ENCODE measurements around the gene HMGCS1.
"Not testable (repeated sequence)": the region's sequence is repeated elsewhere in the genome, so short reads cannot be mapped to it uniquely, and the experiment has no call there.

Gene HMGCS1

GRCh38 chr5:43270645-43271044 lies 42.6 kb downstream of the HMGCS1 start:
- DNase-seq = no peak

DNA sequence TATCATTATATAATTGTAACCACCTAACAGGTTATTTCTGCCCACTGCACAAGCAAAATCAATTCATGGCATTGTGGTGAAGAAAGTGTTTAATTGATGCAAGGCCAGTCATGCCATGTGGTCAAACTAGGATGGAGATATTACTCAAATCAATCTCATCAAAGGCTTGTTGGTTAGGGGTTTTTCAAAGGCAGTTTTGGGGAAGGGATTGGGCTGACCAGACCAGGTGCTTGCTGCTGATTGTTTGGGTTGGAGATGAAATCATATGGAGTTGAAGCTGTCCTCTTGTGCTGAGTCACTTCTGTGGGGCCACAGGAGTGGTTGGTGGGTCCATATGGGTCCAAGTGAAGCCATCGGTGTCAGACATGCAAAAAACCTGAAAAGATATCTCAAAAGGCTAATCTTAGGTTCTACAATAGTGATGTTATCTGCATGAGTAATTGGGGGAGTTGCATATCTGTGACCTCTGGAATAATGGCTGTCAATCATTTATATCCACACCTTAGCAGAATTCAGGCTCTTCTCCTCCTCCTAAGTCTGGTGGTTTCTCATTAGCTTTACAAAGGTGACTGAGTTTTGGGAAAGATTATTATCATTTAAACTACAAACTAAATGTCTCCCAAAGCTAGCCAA lies 44.9 kb downstream of the HMGCS1 start:
- DNase-seq = no peak

DNA sequence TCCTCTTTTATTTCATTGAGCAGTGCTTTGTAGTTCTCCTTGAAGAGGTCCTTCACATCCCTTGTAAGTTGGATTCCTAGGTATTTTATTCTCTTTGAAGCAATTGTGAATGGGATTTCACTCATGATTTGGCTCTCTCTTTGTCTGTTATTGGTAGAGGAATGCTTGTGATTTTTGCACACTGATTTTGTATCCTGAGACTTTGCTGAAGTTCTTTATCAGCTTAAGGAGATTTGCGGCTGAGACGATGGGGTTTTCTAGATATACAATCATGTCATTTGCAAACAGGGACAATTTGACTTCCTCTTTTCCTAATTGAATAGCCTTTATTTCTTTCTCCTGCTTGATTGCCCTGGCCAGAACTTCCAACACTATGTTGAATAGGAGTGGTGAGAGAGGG lies 50.9 kb downstream of the HMGCS1 start:
- DNase-seq = not testable (repeated sequence)

DNA sequence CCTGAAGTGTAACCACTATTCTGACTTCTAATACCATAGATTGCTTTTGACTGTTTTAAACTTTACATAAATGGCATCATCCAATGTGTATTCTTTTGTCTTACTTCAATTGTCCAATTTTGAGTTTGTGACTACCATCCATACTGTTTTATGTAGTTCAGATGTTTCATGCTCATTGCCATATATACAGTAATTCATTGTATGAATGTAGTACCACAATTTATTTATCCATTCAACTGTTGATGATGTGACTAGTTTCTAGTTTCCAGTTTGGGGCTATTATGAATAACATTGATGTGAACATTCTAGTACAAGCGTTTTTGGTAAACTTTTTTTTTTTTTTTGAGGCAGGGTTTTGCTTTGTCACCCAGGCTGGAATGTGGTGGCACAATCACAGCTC lies 55.1 kb downstream of the HMGCS1 start:
- DNase-seq = no peak

DNA sequence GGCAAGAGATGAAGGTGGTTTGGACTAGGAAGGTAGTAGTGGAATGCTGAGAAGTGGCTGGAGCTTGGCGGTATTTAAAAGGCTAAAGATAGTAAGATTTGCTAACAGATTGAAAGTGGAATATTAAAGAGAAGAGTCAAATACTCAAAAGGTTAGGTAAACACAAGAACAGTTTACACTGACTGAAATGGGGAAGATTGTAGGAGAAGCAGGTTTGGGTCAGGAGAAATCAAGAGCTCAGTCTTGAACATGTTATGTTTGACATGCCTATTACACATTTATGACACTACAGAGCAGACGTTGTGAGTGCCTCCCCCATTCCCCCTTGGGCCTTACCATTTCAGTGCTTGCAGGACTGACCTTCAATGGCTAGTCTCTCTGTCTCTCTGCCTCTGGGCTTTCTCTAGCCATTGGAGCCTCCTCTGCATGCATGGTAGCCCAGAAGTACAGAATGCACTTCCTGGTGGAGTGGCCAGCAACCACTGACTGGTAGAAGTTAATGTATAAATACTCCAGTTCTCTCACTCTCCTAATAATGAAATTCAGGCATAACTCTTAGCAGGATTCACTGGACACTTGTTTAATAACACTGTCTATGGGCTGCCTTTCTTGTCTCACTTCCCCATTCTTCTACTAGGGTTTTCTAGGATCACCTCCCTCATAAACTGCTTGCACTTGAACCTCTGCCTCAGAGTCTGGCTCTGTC lies 56.8 kb downstream of the HMGCS1 start:
- no peak for DNase-seq

DNA sequence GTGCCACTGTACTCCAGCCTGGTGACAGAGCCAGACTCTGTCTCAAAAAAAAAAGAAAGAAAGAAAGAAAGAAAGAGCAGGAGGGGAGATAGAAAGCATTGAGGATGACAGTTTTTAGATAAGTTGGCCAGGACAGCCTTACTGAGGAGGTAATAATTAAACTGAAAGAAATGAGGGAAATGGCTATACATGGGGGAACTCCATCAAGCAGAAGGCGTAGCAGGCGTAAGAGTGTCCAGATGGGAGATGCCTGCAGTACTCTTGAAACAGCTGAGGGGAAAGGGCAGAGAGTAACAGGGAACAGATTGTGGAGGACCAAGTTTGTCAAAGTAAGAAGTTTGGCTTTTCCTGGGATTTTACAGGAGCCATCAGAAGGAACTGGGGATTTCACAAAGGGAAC lies 57.5 kb downstream of the HMGCS1 start:
- no peak for DNase-seq

- DNase-seq = no peak
Measured at GRCh38 chr5:43251754-43252153, 61.5 kb downstream of the HMGCS1 start.

DNA sequence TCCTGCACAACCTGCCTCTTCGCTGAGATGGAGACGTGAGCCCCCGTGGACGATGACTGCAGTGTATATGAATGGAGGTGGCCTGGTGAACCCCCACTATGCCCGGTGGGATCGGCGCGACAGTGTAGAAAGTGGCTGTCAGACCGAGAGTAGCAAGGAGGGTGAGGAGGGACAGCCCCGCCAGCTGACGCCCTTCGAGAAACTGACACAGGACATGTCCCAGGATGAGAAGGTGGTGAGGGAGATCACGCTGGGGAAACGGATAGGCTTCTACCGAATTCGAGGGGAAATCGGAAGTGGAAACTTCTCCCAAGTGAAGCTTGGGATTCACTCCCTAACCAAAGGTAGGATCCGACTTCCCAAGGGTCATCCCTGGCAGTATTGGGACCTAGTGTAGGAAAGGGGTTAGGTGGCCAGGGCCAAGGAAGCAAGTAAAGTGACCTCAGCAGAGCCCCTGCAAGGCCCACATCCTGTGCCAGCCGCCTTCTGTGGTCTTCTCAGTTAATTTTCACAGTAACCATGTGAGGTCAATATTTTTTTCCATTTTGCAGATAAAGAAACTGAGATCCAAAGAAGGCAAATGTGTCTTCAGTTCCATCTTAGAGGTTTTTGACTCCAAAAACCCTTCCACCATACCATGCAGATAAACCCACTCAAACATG lies 67.4 kb downstream of the HMGCS1 start:
- DNase-seq = no peak

DNA sequence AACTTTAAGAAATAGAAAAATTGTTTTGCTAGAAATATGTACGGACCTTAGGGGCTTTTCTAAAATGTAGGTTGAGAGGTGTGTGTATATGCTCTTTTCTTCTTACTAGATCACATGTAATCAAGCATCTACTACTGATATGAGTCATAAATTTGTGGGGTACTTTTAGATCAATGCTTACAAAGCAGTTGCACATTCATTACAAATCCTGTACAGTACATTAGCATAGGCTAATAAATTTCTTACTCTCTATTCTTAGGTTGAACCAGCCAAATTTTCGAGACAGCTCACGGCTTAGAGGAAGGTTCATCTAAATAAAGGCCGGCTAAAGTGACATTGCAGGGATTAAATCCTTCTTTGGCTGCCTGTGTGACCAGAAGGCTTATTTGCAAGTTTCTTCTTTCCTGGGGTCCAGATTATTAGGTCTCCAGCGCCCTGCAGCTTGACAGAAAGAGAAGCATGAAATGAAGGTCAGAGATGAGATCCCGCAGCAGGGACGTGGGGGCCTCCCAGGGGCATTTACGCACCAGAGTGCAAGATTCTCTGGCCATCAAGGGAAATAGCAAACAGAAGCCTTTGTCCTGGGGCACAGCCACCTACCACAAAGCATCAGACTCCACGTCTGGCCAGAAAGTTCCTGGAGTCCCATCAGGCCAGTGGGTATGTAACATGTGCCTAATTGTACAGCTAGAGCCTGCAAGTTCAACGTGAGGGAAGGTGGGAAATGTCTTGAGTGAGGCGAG lies 68.2 kb downstream of the HMGCS1 start:
- DNase-seq = no peak

GRCh38 chr5:43243270-43243669 lies 69.9 kb downstream of the HMGCS1 start:
- DNase-seq = no peak

- DNase-seq = no peak
Measured at GRCh38 chr5:43242196-43242595, 71.0 kb downstream of the HMGCS1 start.
